ENCODE data around the gene SLC13A3. TPM values are rescaled to one million over a fixed set of nuclear protein-coding genes. Genes with fewer than 3 reads are reported as not detected.

The SLC13A3 gene
- total RNA-seq, 4 donors from 2014 or later = 1.2 to 3.5 (median 1.9) TPM

GRCh38 chr20:46578745-46579144 lies 72.5 kb downstream of the SLC13A3 start:
- no peak for DNase-seq (ENCODE audit: low spot score)
- ATAC-seq (ENCODE audit: low FRiP score) = no peak
- TF ChIP-seq CTCF (IDR thresholded peaks at IDR 0.05) = no peak

GRCh38 chr20:46576774-46577395 lies 74.4 kb downstream of the SLC13A3 start:
- no peak for TF ChIP-seq CTCF (IDR thresholded peaks at IDR 0.05)
- DNase-seq (ENCODE audit: low spot score) (no peak), ATAC-seq (ENCODE audit: low FRiP score) (no peak)

GRCh38 chr20:46575937-46576461 lies 75.3 kb downstream of the SLC13A3 start:
- no peak for DNase-seq (ENCODE audit: low spot score)
- ATAC-seq (ENCODE audit: low FRiP score) = no peak

GRCh38 chr20:46575394-46575793 lies 75.9 kb downstream of the SLC13A3 start:
- no peak for ATAC-seq (ENCODE audit: low FRiP score)
- TF ChIP-seq CTCF (IDR thresholded peaks at IDR 0.05) = no peak
- DNase-seq (ENCODE audit: low spot score) = no peak

More at GRCh38 chr20:46575937-46576461, 75.3 kb downstream of the SLC13A3 start:
- TF ChIP-seq CTCF (IDR thresholded peaks at IDR 0.05) = no peak

GRCh38 chr20:46573788-46574584 lies 77.3 kb downstream of the SLC13A3 start:
- ATAC-seq (ENCODE audit: low FRiP score) (no peak), DNase-seq (ENCODE audit: low spot score) (no peak)
- no peak for TF ChIP-seq CTCF (IDR thresholded peaks at IDR 0.05)

- no peak for ATAC-seq (ENCODE audit: low FRiP score)
- TF ChIP-seq CTCF (IDR thresholded peaks at IDR 0.05) = no peak
- no peak for DNase-seq (ENCODE audit: low spot score)
These were observed 78.0 kb downstream of the SLC13A3 start for GRCh38 chr20:46573234-46573633.

All from omental fat pad (tissue), 4 donors.